ENCODE measurements around the gene SUGT1.

GRCh38 chr13:52746141-52746540 lies 93.5 kb downstream of the SUGT1 start:
- no peak for TF ChIP-seq POLR2A (IDR thresholded peaks at IDR 0.05)
- TF ChIP-seq CTCF (IDR thresholded peaks at IDR 0.05): no peak

Data from stomach (tissue), 4 donors.